Measurements from ENCODE around the gene GPC2.
A peak's percentile ranks its signal among the peaks of the same experiment; 100 is the strongest.

The GPC2 gene

DNA sequence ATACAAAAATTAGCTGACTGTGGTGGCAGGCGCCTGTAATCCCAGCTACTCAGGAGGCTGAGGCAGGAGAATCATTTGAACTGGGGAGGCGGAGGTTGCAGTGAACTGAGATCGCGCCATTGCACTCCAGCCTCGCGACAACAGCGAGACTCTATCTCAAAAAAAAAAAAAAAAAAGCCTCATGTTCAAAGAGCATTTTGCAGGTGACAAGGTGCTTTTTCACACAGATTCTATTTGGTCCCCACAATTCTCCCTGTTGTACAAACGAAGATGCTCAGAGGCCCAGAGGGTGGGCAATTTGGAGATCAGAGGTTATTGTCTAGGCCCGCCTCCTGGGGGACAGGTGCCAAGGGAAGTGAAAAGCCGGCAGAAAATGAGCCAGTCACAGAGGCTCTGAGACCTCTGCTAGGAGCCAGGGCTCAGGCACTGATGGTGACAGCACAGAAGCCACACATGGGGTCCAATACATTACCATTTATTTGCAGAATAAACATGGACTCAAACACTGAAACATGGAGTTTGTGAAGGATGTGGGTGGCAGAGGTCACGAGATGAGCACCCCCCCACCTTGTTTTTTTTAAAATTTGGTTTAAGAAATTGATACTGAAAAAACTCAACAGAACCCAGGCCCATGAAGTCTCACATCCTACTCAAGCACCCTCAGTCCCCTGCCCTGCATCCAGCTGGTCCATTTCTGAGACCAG, 7.9 kb downstream of the GPC2 start:
- no peak for DNase-seq (ENCODE audit: low read depth in 2 of 2)

DNA sequence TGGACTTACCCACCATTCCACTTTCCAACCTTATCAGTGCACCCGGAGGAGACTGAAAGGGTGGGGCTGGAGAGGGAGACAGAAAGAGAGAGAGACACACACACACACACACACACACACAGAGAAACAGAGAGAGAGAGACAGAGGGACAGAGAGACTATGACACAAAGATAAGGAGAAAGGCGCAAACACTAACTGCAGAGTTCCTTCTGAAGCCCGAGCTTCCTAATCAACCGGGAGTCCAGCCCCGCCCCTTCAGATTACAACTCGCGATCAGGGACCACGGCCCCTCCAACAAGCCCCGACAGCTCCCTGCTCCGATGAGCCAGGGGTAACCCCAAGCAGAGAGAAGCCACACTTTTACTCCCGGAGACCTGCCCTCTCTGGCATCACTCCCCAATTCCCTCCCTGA, 9.3 kb downstream of the GPC2 start:
- no peak for DNase-seq (ENCODE audit: low read depth in 2 of 2)

GRCh38 chr7:100166970-100167911, 9.9 kb downstream of the GPC2 start:
- DNase-seq (ENCODE audit: low read depth in 2 of 2) = no peak

DNA sequence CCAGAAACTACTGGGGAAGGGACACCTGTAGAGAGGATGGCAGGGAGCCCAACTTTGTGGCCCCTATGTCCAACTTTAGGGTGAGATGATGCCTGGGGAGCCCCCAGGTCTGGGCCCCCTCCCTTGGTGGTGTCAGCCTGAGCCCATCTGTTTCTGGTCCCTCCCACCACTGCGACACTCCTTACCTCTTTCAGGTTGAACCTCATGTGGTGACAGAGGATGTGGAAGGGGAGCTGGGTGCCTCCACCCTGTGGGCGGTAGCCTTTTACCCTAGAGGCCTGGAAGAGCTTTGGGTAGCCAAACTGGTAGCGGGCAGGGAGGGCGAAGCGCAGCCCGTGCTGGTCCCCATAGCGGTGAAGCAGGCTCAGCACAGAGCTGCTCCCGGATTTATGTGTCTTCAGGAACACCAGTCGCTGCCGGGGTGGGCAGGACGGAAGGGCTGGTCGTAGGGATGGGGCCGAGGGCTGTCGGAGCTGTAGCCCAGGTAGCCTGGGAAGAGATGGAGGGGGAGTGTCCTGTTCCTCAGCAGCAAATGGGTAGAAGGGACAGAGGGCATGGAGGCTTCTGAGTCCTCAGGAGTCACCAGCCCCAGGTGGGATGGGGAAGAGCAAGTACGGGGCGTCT, 10.8 kb downstream of the GPC2 start:
- no peak for DNase-seq (ENCODE audit: low read depth in 2 of 2)

DNA sequence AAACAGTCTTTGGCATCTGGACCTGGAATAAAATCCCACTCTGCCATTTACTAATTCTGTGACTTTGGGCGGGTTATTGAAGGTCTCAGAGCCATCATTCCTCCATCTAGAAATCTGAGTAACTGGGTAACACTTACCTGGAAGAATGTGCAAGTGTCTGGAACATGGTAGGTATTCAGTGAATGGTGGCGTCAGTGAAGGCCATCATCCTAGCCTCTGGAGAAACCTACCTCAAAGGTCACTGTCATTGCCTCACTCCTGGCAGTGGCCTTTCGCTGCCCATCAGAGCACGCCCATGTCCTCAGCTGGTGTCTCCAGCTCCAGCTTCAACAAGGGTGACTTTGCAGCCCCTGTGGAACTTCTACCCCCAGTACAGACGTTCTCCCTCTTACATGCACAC, 13.3 kb downstream of the GPC2 start:
- no peak for DNase-seq (ENCODE audit: low read depth in 2 of 2)

DNA sequence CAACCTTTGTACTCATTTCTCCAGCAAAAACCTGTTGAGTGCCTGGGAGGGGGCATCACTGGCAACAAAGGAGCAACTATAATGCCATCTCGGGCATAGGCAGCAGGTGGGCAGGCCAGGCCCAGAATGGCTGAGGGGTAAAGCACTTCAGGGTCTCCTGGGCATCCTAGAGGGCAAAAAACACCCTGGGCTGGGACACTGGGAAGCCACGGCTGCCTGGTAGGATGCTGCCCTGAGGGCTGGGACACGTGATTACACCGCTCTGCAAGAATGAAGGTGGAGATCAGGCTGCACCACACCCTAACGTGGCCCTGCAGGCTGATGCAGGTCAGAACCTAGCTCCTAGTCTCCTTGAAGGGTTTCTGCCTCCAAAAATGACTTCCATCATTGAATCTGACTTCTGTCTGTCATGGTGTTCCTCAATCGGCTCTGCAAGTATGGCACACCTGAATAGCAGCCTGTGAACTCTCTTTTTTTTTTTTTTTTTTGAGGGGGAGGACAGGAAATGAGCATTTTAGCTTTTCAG, 14.1 kb downstream of the GPC2 start:
- DNase-seq (ENCODE audit: low read depth in 2 of 2) = no peak

GRCh38 chr7:100160067-100160466, 17.1 kb downstream of the GPC2 start:
- no peak for DNase-seq (ENCODE audit: low read depth in 2 of 2)

DNA sequence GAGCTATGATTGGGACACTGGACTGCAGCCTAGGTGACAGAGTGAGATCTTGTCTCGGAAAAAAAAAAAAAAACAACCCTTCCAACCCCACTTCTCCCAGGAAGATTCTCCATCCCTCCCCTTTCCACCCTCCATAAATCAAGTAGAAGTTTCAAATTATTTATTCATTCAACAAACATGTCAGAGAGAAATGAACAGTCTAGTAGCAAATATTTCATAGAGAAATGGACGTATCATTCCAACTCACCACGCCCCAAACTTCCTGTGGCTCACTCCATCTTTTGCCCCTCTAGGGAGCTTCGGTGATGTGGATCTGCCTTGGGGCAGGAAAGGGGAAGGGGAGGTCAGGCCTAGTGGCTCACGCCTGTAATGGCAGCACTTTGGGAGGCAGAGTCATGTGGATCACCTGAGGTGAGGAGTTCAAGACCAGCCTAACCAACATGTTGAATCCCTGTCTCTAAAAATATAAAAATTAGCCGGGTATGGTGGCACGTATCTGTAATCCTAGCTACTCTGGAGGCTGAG, 18.0 kb downstream of the GPC2 start:
- no peak for DNase-seq (ENCODE audit: low read depth in 2 of 2)

GRCh38 chr7:100158229-100159098, 18.7 kb downstream of the GPC2 start, which contains the start of gene TRAPPC14:
TSS of gene TRAPPC14 (minus strand) at chr7:100158723. CDS start at chr7:100158499, 224 bp downstream.
- DNase-seq (ENCODE audit: low read depth in 2 of 2) = peak; percentile 82 to 85

- DNase-seq (ENCODE audit: low read depth in 2 of 2) = no peak
Measured at GRCh38 chr7:100157334-100158228, 19.6 kb downstream of the GPC2 start.

- DNase-seq (ENCODE audit: low read depth in 2 of 2) = no peak
Measured at GRCh38 chr7:100157069-100157333, 20.2 kb downstream of the GPC2 start.

GRCh38 chr7:100156331-100157068, 20.7 kb downstream of the GPC2 start:
- DNase-seq (ENCODE audit: low read depth in 2 of 2) = no peak

GRCh38 chr7:100155553-100156317, 21.4 kb downstream of the GPC2 start:
- DNase-seq (ENCODE audit: low read depth in 2 of 2) = no peak

DNA sequence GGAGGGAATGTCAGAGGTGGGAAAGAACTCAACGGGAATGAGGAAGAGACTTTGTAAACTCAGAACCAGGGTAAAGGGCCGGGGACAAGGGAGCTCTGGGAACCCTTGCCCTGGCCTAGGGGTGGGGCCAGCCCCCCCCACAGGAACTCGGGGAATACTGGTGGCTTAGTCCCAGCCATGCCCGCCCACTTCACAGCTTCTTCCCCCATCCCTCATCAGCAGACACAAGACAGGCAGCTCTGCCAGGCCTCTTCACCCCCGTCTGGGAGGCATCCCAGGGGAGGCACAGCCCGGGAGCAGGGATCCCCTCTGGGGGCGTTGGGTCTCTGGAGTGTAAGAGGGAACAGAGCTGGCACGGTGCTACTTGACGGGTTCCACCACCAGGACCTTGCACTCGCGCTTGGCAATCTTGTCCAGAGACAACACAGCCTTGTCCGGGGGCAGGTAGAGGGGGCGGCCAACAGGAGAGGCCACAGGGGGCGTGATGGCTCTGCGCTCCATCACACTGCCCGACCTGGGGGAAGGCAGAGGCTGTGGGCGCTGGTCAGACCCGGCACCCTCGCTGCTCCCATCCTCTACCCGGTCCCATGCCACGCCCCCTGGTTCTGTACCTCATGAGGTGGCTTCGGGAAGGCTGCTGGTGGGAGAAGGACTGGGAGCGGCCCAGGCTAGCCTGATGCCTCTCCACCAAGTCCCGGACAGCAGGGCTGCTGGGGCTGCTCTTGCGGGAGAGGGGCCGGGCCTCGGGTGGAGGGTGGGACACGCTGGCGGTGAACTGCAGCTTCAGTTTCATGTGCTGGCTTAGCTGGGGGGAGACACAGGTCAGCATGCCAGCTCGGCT, 22.3 kb downstream of the GPC2 start:
- no peak for DNase-seq (ENCODE audit: low read depth in 2 of 2)

GRCh38 chr7:100153708-100154535, 23.3 kb downstream of the GPC2 start:
- DNase-seq (ENCODE audit: low read depth in 2 of 2) = no peak

DNA sequence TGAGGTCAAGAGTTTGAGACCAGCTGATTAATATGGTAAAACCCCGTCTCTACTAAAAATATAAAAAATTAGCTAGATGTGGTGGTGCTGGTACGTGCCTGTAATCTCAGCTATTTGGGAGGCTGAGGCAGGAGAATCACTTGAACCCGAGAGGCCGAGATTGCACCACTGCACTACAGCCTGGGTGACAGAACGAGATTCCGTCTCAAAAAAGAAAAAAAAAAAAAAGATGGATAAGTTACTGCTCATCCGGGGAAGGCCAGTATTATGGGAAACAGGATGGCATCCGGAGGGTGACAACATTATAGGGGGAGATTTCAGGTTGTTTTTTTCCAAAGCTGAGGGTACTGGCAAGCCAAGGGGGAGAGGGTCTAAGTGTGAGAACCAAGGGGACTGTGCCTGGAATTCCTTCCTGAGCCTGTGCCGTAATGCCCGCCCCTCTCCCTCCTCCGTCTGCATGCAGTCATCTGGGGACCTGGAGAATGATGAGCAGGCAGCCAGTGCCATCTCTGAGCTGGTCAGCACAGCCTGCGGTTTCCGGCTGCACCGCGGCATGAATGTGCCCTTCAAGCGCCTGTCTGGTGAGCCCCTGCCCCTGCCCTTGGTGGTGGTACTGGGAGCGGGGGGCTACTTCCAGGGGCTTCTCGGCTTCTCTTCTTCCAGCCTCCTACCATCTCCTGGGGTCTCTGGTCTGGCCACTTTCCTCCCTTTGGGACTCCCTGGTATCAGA, 24.1 kb downstream of the GPC2 start:
- no peak for DNase-seq (ENCODE audit: low read depth in 2 of 2)

Data from stimulated activated CD8-positive, alpha-beta memory T cell treated with anti-CD3 and anti-CD28 coated beads, Interleukin-2, amount 100 ng/mL, for 1 hour (primary cell).